GM19193 (cell line): ENCODE measurements around the gene DDR1.

Experiments
- POLR2A ChIP-seq: IDR thresholded peaks from 4 replicates; pipeline ENCODE4 v1.6.1; 2011; ENCODE audit not compliant: insufficient read depth, insufficient read length; ENCODE audit errors: extremely low read depth

Gene DDR1

GRCh38 chr6:30847421-30847970 is 36.8 kb upstream of the DDR1 start:
- TF ChIP-seq POLR2A, result no peak

- no peak for TF ChIP-seq POLR2A
Measured at GRCh38 chr6:30847971-30848436, 36.3 kb upstream of the DDR1 start.

- TF ChIP-seq POLR2A, result no peak
Measured at GRCh38 chr6:30849903-30850651, 34.2 kb upstream of the DDR1 start.

GRCh38 chr6:30854285-30855040 is 29.9 kb upstream of the DDR1 start:
- TF ChIP-seq POLR2A, result no peak

- TF ChIP-seq POLR2A, result no peak
Measured at GRCh38 chr6:30855429-30856075, 28.8 kb upstream of the DDR1 start.

- no peak for TF ChIP-seq POLR2A
Measured at GRCh38 chr6:30857112-30857511, 27.2 kb upstream of the DDR1 start.

GRCh38 chr6:30857549-30857948 is 26.8 kb upstream of the DDR1 start:
- no peak for TF ChIP-seq POLR2A

GRCh38 chr6:30861257-30862048 is 22.9 kb upstream of the DDR1 start:
- TF ChIP-seq POLR2A, result no peak

GRCh38 chr6:30862156-30862875 is 22.0 kb upstream of the DDR1 start:
- TF ChIP-seq POLR2A, result no peak

GRCh38 chr6:30864325-30864724 is 20.0 kb upstream of the DDR1 start:
- TF ChIP-seq POLR2A, result no peak

- TF ChIP-seq POLR2A, result no peak
Measured at GRCh38 chr6:30870546-30870945, 13.8 kb upstream of the DDR1 start.

- no peak for TF ChIP-seq POLR2A
Measured at GRCh38 chr6:30871592-30872183, 12.6 kb upstream of the DDR1 start.

GRCh38 chr6:30873137-30873640 is 11.1 kb upstream of the DDR1 start:
- TF ChIP-seq POLR2A, result no peak
